GM12878 (cell line): ENCODE data around the gene GDF11. TPM values are rescaled to one million over a fixed set of nuclear protein-coding genes. Genes with fewer than 3 reads are reported as not detected.

Source experiments
- ATAC-seq: fragments of 200-7000 bp; cut with Tn5 transposase; 3 replicates; pipeline ENCODE4 v1.9.1; 2020; ENCODE audit warnings: mild to moderate bottlenecking, moderate library complexity
- BruUV-seq: library from RNA; stranded (reverse); fragments of 400-500 nt; replicated peaks from 2 replicates; lab custom pipeline; 2021; lab: Mats Ljungman, UMichigan
- CTCF ChIA-PET: fragments of 300-600 bp; sonication (Branson Sonifier 250); formaldehyde crosslinking; extraction: SDS; loops from one replicate; lab custom pipeline; 2021; ENCODE audit warnings: inconsistent platforms; lab: Yijun Ruan, JAX
- POLR2A ChIA-PET: fragments of 350-600 bp; formaldehyde crosslinking; extraction: SDS; loops from one replicate; lab custom pipeline; 2021; ENCODE audit warnings: inconsistent platforms; lab: Charles Lee
- RAD21 ChIA-PET: fragments of 300-600 bp; sonication (Branson Sonifier 250); formaldehyde crosslinking; loops from one replicate; lab custom pipeline; 2023; ENCODE audit warnings: antibody characterized with exemption; ENCODE audit not compliant: unreplicated experiment; lab: Charles Lee
- SMC1A ChIA-PET: fragments of 300-600 bp; sonication (Branson Sonifier 250); formaldehyde crosslinking; loops from one replicate; lab custom pipeline; 2023; ENCODE audit not compliant: unreplicated experiment, uncharacterized antibody; lab: Charles Lee
- DNase-seq: peaks from one replicate; pipeline ENCODE4 v3.0.0-alpha.2; 2011; ENCODE audit warnings: low read depth, low spot score
- FAIRE-seq: peaks from 3 replicates; lab custom pipeline; 2011; peaks lifted over from hg19 to GRCh38; lab: Jason Lieb, UNC
- H2AFZ ChIP-seq: 2 replicates; pipeline ENCODE4 v1.6.0; 2011; ENCODE audit warnings: low read depth, low read length, control low read depth; ENCODE audit not compliant: control insufficient read depth
- H3K27ac ChIP-seq: 2 replicates; pipeline ENCODE4 v1.5.1; 2011; ENCODE audit warnings: control low read depth; ENCODE audit not compliant: control insufficient read depth, insufficient read depth
- H3K27me3 ChIP-seq, 2 experiments: replicated peaks in 1 of 2; 2 replicates each; pipeline versions ENCODE4 v1.6.0 to v1.6.1; 2011; ENCODE audit warnings: low read length in 1 of 2; ENCODE audit not compliant: control insufficient read depth in 2 of 2, insufficient read depth in 2 of 2
- H3K36me3 ChIP-seq, 2 experiments: 2 replicates each; pipeline ENCODE4 v1.5.1; 2011; ENCODE audit warnings: low read length in 1 of 2; ENCODE audit not compliant: control insufficient read depth in 2 of 2, insufficient read depth in 2 of 2
- H3K4me1 ChIP-seq: 2 replicates; pipeline ENCODE4 v1.6.1; 2011; ENCODE audit warnings: mild to moderate bottlenecking, low read length, moderate library complexity, mixed read lengths; ENCODE audit not compliant: control insufficient read depth, insufficient read depth
- H3K4me2 ChIP-seq: 2 replicates; pipeline ENCODE4 v1.6.0; 2011; ENCODE audit warnings: control low read depth; ENCODE audit not compliant: control insufficient read depth, insufficient read depth
- H3K4me3 ChIP-seq: fragments of 200-600 bp; sonication (generic); 2 replicates; pipeline ENCODE4 v1.5.1; 2016
- H3K79me2 ChIP-seq: 2 replicates; pipeline ENCODE4 v1.6.0; 2011; ENCODE audit warnings: low read length; ENCODE audit not compliant: control insufficient read depth, insufficient read depth
- H3K9ac ChIP-seq: 2 replicates; pipeline ENCODE4 v1.8.0; 2011; ENCODE audit warnings: low read length, control low read depth, mixed read lengths; ENCODE audit not compliant: control insufficient read depth, insufficient read depth
- H3K9me3 ChIP-seq: replicated peaks from 3 replicates; pipeline ENCODE4 v1.5.1; 2011; ENCODE audit warnings: mild to moderate bottlenecking, low read length; ENCODE audit not compliant: control insufficient read depth, insufficient read depth
- H4K20me1 ChIP-seq: 2 replicates; pipeline ENCODE4 v1.6.0; 2011; ENCODE audit not compliant: control insufficient read depth, insufficient read depth
- CREB1 ChIP-seq: IDR thresholded peaks from 2 replicates; pipeline ENCODE4 v1.6.1; 2012; ENCODE audit warnings: low read depth, mild to moderate bottlenecking, inconsistent platforms
- MEF2B ChIP-seq: fragments of 450-650 bp; IDR thresholded peaks from 2 replicates; pipeline ENCODE4 v1.6.1; 2018; ENCODE audit warnings: mild to moderate bottlenecking, moderate library complexity; ENCODE audit not compliant: partially characterized antibody, poor library complexity, severe bottlenecking
- MTA2 ChIP-seq: fragments of 450-650 bp; IDR thresholded peaks from 2 replicates; pipeline ENCODE4 v1.6.1; 2016; ENCODE audit warnings: low read depth, mild to moderate bottlenecking, moderate library complexity
- PKNOX1 ChIP-seq: fragments of 450-650 bp; IDR thresholded peaks from 2 replicates; pipeline ENCODE4 v1.6.1; 2016; ENCODE audit warnings: mild to moderate bottlenecking
- POLR2A ChIP-seq: IDR thresholded peaks from 2 replicates; pipeline ENCODE4 v1.6.1; 2011; ENCODE audit warnings: low read depth, mild to moderate bottlenecking, low read length
- SMARCA5 ChIP-seq: fragments of 450-650 bp; IDR thresholded peaks from 2 replicates; pipeline ENCODE4 v1.6.1; 2017; ENCODE audit warnings: mild to moderate bottlenecking
- ZBTB33 ChIP-seq: fragments of 450-650 bp; IDR thresholded peaks from 2 replicates; pipeline ENCODE4 v1.6.1; 2017; ENCODE audit warnings: mild to moderate bottlenecking
- WGBS: methylation state at CpG from one replicate; pipeline ENCODE4 v1.1.6; 2016; ENCODE audit warnings: low lambda C conversion rate; ENCODE audit not compliant: insufficient replicate concordance, insufficient coverage; ENCODE audit errors: missing lambda C conversion rate; 5-methylcytosine and 5-hydroxymethylcytosine counted together
- in situ Hi-C: fragments of 300-500 bp; cut with MboI; formaldehyde crosslinking; loops from 9 replicates; pipeline ENCODE4 v1.14.3; 2018; ENCODE audit warnings: mixed read lengths
- intact Hi-C: fragments of 100-400 bp; cut with micrococcal nuclease; formaldehyde crosslinking; loops from one replicate; pipeline ENCODE4 v1.14.2; 2022; ENCODE audit not compliant: unreplicated experiment
- polyA plus RNA-seq, 11 experiments: library from polyadenylated mRNA; depleted of rRNA in 4 of 11; unstranded in 6 of 11; stranded (reverse) in 5 of 11; fragments of >200 nt; fragmentation: Nextera tagmentation in 4 of 11; fragmentation: Illumina TruSeq in 1 of 11; extraction: Ambion mirVana in 4 of 11; extraction: Trizol in 1 of 11; gene quantifications; 1 replicate in 1 of 11; 2 replicates in 10 of 11; pipeline versions ENCODE4 v1.2.1 to v1.2.3, GENCODE V29; 2011 to 2016; ENCODE audit warnings: inconsistent platforms in 2 of 11, missing spikeins in 2 of 11, low read depth in 1 of 11
- total RNA-seq, 4 experiments: library from RNA; depleted of rRNA in 3 of 4; stranded (reverse); fragments of >200 nt in 3 of 4; fragmentation: Illumina TruSeq in 1 of 4; extraction: Trizol in 1 of 4; gene quantifications; 2 replicates each; pipeline versions ENCODE4 v1.2.1 to v1.2.3, GENCODE V29; 2013 to 2021

The GDF11 gene
- total and polyA plus RNA-seq, 10 of the 15 experiments (the other 5 are each of a cell fraction or from before 2014, with no cell fraction given): 0.83 to 15.4 (median 4.3) TPM

GRCh38 chr12:55726971-55727370, 16.0 kb upstream of the GDF11 start:
- peak overlapping the region; percentile 67; the same call in 1 of the 2 replicates for H3K9ac ChIP-seq
- H3K27ac ChIP-seq: no peak overlapping the region
- H2AFZ ChIP-seq: no peak overlapping the region
- peaks cover 5 to 7% of the 10 kb centered on the region in 2 experiments; a peak in 3 of 4 replicates for H3K36me3 ChIP-seq
- H3K27me3 ChIP-seq: no peaks in the 10 kb centered on the region
- WGBS: 57% methylated on average over 10 of the region's 10 CpGs
- in situ Hi-C loops (no loop called here), intact Hi-C loops (no loop called here)
- FAIRE-seq: no peak
- H4K20me1 ChIP-seq: no peaks in the 10 kb centered on the region
- no peaks in the 10 kb centered on the region for H3K9me3 ChIP-seq
- DNase-seq: no peak
- ChIA-PET SMC1A (interaction anchor here (0.7 kb wide), 1 partner anchor 12 kb away, joined by 4 read pairs; no protein-coding TSS in a partner anchor), RAD21 (interaction anchor here (4.4 kb wide), 1 partner anchor 11 kb away, joined by 58 read pairs; no protein-coding TSS in a partner anchor), POLR2A (interaction anchor here (0.6 to 4.5 kb wide), 4 partner anchors 10 to 378 kb away, joined by 3 to 39 read pairs (median 4); partner anchors contain the start of genes BLOC1S1, PA2G4 and RAB5B), CTCF (interaction anchor here (0.8 to 1.6 kb wide), 2 partner anchors 10 to 11 kb away, joined by 3 to 8 read pairs; partner anchors contain the start of gene BLOC1S1)
- H3K4me3 ChIP-seq: peak overlapping the region; percentile 76
- H3K79me2 ChIP-seq: peaks cover 11% of the 10 kb centered on the region
- peak overlapping the region; percentile 46 for H3K4me2 ChIP-seq
- BruUV-seq: no TSS peak
- no peak for ATAC-seq
- peaks cover 16% of the 10 kb centered on the region for H3K4me1 ChIP-seq
- TF ChIP-seq POLR2A (peak; percentile 32; the same call in 1 of the 2 replicates), ZBTB33 (no peak)
- TF ChIP-seq, all 136 proteins: peak for 1

- in situ Hi-C loops (no loop called here), intact Hi-C loops (no loop called here)
- no peak for DNase-seq
Observed at GRCh38 chr12:55727643-55728185, 15.2 kb upstream of the GDF11 start.

More at GRCh38 chr12:55727643-55728185, 15.2 kb upstream of the GDF11 start:
- Histone ChIP-seq H3K9ac (peak overlapping the region; percentile 67), H3K36me3 (peaks cover 5 to 7% of the 10 kb centered on the region in 2 experiments; a peak in 3 of 4 replicates), H3K4me2 (peak overlapping the region; percentile 46), H3K27me3 (no peaks in the 10 kb centered on the region), H3K9me3 (no peaks in the 10 kb centered on the region), H3K4me1 (peaks cover 14% of the 10 kb centered on the region), H4K20me1 (no peaks in the 10 kb centered on the region), H3K79me2 (peaks cover 11% of the 10 kb centered on the region), H3K27ac (peak overlapping the region; percentile 35), H2AFZ (no peak overlapping the region), H3K4me3 (peak overlapping the region; percentile 76)
- RAD21 ChIA-PET: interaction anchor here (4.4 kb wide), 1 partner anchor 10 kb away, joined by 58 read pairs; no protein-coding TSS in a partner anchor
- SMC1A ChIA-PET: interaction anchor here (0.7 kb wide), 1 partner anchor 11 kb away, joined by 4 read pairs; no protein-coding TSS in a partner anchor
- BruUV-seq: no TSS peak
- CTCF ChIA-PET: interaction anchor here (0.8 to 1.6 kb wide), 2 partner anchors 10 to 12 kb away, joined by 3 to 8 read pairs; partner anchors contain the start of gene BLOC1S1
- TF ChIP-seq MEF2B (no peak), CREB1 (0 out of 2 replicates have a peak, but pooled peaks have one; percentile 1), MTA2 (0 out of 2 replicates have a peak, but pooled peaks have one; percentile 14), PKNOX1 (no peak), SMARCA5 (no peak)
- ATAC-seq (no peak), FAIRE-seq (peak; percentile 13)
- 67% methylated on average over 9 of the region's 9 CpGs for WGBS
- POLR2A ChIA-PET: interaction anchor here (0.8 to 4.5 kb wide), 3 partner anchors 11 to 246 kb away, joined by 3 to 39 read pairs (median 4); partner anchors contain the start of genes BLOC1S1 and RAB5B
